ENCODE measurements around the gene MUC16.
A peak's percentile ranks its signal among the peaks of the same experiment; 100 is the strongest.
"Not testable (repeated sequence)": the region's sequence is repeated elsewhere in the genome, so short reads cannot be mapped to it uniquely, and the experiment has no call there.

The MUC16 gene

DNA sequence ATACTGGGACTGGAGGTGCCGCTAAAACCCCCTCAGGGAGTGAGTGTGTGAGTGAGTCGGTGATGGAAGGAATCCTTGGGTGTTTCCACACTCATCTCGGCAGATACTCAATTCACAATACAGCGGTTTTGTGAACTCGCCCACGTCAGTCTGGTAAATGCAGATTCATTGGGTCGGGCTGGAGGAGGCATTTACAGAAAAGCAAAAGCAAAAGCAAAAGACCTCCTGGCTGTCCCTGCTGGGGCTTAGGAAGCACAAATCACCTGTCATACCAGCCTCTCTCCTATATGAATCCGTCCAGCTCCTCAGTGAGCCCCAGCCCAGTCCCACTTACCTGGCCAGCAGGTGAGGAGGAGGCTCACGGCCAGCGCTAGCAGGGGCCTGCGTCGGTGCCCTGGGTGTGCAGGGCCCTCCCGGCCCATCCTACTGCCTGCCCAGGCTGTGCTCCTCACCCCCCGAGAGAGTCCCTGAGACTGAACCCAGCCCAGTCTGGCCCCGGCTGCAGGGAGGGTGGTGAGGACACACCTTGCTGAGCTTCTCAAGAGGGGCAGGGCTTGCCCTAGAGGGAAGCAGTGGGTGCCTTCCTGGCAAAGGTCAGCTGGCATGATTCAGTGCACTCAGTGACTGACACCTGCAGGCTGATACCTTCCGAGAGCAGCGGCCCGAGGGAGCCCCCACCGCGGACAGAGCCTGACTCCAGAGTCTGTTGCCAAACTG, at the start of gene MUC16:
Gene MUC16, minus strand, starts transcription at position 475 of the 717 bp plus-strand sequence.
- DNase-seq: peak; percentile 1

DNA sequence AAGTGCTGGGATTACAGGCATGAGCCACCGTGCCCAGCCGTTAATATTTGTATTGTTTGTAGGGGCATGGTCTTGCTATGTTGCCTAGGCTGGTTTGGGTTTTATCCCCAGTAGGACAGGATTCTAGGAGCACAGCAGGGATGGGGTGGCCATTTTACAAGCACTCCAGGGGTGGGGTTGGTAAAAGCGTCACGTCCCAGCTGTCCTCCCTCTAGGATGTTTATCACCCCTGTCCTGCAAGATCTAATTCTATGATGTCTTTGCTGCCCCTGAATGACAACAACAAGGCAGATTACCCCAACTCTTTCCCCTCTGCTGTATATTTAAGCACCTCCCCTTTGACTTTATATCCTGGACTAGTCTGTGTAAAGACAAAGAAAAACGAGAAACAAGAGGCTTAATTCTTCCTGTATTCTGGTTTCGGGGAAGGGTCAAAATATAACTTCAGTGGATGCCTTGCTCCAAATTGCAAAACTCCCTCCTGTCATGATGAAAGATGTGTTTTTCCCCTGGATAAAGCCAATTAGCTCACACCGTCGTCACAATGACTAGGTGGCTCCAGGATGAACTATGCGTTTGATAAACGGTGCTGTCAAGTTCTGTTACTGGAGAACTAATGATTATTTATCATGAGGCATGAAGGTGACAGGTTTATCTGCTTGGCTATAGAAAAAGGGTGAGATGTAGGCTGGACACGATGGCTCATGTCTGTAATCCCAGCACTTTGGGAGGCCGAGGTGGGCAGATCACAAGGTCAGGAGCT, 48.9 kb upstream of the MUC16 start:
- DNase-seq: peak; percentile 88

DNA sequence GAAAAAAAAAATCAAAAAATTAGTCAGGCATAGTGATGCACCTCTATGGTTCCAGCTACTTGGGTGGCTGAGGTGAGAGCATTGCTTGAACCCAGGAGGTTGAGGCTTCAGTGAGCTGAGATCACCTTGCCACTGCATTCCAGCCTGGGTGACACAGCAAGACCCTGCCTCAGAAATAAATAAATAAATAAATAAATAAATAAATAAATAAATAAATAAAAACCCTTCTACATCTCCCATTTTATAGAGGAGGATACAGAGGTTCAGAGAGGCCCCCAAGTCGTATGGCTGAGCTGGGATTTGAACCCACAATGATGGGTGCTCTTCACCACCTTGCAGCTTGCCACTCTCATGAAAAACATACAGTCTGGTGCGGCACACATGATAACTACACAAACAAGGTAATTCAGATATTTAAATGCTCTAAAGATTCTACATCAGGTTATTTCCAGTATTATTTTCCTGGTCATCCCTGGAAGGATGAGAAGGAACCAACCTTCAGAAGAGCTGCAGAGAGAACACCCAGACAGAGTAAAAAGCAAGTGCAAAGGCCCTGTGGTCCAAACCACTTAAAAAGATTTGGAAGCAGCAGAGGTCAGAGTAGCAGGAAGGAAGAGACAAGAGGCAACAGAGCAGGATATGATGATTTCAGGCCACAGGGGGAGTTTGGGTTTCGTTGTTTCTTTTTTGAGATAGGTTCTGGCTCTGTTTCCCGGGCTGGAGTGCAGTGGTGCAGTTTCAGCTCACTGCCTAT, 47.5 kb upstream of the MUC16 start:
- DNase-seq: no peak

DNA sequence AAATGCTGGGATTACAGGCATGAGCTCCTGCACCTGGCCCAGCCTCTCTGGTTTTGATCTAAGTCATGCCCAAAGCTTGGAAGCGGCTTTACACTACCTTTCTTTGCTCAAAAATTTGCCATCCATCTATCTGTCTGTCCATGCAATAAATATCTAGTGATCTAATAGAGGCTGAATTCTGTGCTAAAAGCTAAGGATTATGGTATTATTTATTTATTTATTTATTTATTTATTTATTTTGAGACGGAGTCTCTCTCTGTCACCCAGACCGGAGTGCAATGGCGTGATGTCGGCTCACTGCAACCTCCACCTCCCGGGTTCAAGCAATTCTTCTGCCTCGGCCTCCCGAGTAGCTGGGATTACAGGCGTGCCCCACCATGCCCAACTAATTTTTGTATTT, 45.9 kb upstream of the MUC16 start:
- DNase-seq: not testable (repeated sequence)

DNA sequence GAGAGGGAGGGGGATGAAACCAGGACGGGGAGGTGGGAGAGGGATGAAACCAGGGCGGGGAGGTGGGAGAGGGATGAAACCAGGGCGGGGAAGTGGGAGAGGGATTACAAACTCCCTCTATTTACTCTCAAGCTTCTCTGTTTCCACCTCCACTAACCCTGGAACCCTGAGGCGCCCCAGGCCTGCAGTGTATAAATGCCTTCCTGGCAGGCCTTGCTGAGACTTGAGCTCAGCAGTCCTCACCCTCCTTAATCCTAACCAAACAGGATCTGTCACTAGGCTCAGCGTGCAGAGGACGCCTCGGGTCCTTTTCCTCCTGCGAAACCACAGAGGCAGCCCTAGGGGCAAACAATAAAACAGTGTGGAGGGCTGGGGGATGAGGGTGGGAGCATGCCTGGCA, 44.6 kb upstream of the MUC16 start:
- DNase-seq: no peak

DNA sequence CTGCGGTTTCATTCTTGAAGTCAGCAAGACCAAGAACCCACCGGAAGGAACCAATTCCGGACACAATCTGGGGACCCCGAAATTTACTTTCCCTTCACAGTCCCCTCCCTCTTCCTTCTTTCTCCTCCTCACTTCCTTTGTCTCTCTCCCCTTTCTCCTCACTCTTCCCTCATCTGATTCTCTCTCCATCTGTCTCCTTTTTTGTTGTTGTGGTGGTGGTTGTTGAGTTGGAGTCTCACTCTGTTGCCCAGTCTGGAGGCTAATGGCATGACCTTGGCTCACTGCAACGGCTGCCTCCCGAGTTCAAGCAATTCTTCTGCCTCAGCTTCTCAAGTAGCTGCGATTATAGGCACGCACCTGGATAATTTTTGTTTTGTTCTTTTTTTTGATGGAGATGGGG, 44.0 kb upstream of the MUC16 start:
- DNase-seq: no peak

DNA sequence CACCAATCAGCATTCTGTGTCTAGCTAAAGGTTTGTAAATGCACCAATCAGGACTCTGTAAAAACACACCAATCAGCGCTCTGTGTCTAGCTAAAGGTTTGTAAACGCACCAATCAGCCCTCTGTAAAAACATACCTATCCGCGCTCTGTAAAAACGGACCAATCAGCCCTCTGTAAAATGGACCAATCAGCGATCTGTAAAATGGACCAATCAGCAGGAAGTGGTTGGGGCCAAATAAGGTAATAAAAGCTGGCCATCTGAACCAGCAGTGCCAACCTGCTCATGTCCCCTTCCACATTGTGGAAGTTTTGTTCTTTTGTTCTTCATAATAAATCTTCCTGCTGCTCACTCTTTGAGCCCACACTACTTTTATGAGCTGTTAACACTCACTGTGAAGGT, 43.5 kb upstream of the MUC16 start:
- DNase-seq: not testable (repeated sequence)

DNA sequence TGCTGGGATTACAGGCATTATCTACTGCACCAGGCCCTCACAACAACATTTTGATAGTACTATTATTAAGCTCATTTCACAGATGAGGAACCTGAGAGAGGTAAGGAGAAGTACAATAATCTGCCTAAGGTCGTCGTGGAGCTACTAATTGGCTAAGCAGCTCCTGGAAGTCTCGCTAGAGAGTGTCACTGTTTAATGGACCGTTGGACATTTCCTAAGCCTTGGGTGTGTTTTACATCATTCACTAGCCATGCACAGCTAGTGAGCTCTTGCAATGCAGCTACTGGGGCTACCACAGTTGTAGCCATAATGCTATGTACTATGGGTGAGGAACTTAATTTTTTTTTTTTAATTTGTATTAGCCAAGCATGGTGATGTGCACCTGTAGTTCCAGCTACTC, 42.7 kb upstream of the MUC16 start:
- DNase-seq: no peak

DNA sequence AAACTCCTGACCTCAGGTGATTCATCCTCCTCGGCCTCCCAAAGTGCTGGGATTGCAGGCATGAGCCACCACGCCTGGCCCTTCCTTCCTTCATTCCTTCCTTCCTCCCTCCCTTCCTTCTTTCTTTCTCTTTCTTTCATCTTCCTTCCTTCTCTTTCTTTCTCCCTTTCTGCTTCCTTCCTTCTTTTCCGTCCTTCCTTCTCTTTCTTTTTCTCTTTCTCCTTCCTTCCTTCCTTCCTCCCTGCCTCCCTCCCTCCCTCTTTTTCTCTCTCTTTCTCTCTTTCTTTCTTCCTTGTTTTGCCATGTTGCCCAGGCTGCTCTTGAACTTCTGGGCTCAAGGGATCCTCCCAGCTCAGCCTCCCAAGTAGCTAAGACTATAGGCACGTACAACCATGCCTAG, 36.5 kb upstream of the MUC16 start:
- DNase-seq: no peak

DNA sequence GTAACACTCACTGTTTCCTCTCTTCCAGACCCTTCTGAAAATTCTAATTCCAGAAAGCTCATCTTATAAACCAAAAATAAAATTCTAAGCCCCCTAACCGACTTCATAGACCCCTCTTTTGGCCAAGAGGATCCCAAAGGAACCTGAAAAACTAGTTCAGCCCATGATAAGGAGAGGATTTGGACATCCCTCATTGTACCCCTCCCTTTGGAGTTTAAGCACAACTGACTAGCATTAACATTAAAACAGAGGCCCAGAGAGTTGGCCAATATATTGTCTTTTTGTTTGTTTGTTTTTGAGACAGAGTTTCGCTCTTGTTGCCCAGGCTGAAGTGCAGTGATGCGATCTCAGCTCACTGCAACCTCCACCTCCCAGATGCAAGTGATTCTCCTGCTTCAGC, 34.2 kb upstream of the MUC16 start:
- no peak for DNase-seq

DNA sequence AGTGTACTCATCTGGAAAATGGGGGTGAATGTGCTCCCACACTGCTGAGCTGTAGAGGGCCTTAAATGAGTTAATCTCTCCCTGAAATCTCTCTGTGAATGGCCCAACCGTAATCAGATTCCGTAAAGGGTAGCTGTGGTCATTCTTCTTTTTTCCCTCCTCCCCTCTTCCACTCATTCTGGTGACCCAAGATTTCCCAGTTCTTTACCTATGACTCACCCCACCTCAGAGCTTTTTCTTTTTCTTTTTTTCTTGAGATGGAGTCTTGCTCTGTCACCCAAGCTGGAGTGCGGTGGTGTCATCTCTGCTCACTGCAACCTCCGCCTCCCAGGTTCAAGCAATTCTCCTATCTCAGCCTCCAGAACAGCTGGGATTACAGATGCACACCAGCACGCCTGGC, 33.3 kb upstream of the MUC16 start:
- DNase-seq: peak; percentile 48

DNA sequence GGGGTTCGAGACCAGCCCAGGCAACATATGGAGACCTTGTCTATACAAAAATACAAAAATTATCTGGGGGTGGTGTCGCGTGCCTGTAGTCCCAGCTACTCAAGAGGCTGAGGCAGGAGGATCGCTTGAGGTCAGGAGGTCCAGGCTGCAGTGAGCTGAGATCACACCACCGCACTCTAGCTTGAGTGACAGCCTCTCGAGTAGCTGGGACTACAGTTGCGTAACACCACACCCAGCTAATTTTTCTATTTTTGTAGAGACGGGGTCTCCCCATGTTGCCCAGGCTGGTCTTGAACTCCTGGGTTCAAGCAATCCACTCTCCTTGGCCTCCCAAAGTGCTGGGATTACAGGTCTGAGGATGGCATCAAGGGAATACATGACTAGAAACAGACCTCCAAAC, 30.8 kb upstream of the MUC16 start:
- DNase-seq: no peak

DNA sequence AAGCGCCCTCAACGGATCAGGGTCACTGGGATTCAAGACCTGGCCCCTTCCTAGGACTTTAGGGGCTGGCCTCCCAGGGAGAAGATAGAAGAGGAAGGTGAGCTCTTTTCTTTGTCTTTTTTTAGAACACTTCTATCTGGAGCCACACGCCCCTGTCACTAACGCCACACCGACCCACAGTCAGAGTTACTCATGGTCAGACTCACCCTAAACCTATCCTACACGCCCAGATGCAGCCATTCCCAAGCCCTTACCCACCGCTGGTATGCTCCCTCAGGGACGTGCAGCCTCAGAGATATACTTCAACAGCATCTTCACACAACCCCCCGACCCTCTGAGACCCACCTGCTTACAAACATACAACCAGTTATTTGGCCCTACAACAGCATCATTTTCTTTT, 29.9 kb upstream of the MUC16 start:
- DNase-seq: no peak

DNA sequence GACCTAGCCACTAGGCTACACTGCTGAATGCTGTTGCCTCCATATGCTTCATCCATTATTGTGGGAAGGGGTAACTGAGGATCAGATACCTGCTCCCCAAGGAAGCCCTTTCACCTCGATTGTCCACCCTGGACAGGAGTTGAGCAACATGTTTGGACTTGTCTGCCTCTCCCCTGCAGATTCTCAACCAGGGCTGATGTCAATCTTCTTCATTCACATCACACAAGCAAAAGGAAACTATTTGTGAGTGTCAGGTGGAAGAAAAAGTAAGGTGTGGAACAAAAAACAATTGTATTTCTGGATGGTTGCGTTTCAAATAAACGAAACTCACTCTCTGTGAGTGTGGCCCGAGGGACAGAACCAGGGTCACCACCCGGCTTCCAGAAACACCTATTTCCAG, 29.5 kb upstream of the MUC16 start:
- no peak for DNase-seq

DNA sequence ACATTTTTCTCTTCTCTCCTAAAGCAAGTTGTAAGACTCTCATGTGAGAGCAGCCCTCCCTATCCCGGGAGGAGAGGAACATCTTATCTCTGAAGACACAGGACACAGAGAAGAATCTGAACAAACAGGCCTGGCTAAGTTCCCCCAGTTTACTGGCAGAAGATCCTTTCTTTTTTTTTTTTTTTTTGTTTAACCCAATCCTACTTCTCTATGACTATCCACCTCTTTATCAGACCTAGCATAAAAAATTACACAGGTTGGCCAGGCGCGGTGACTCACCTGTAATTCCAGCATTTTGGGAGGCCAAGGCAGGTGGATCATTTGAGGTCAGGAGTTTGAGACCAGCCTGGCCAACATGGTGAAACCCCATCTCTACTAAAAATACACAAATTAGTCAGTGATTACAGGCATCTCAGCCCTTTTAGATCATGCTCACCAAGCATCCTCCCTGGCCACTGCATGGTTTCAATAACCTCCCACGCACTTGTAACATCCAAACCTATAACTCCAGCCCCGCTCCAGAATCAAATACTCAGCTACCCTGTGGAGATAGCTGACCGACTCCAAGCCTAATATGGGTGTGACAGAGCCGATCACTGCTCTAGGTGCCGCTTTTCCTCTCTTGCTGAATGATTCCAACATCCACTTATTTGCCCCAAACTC, 27.3 kb upstream of the MUC16 start:
- peak; percentile 10 for DNase-seq

DNA sequence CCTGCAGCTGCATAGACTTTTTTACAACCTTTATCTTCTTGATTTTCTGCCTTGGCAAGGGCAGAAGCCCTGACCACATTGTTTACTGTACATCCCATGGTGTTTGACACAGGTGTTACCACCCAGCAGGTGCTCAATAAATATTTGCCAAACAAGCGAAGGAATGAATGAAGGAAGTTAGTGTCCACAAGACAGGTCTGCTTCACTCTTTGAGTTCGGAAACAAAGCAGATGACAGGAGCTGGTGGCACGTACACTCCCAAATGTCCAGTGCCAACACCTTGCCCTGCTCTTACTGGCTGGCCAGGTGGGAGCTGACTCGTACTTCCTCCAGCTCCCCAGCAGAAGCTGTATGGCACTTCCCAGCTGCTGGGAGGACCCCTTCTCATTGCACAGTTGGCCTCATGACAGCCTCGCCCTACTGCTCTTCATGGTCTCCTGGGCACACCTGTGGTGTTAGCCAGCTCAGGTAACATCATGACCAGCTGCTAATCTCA, 22.0 kb upstream of the MUC16 start:
- DNase-seq: no peak

DNA sequence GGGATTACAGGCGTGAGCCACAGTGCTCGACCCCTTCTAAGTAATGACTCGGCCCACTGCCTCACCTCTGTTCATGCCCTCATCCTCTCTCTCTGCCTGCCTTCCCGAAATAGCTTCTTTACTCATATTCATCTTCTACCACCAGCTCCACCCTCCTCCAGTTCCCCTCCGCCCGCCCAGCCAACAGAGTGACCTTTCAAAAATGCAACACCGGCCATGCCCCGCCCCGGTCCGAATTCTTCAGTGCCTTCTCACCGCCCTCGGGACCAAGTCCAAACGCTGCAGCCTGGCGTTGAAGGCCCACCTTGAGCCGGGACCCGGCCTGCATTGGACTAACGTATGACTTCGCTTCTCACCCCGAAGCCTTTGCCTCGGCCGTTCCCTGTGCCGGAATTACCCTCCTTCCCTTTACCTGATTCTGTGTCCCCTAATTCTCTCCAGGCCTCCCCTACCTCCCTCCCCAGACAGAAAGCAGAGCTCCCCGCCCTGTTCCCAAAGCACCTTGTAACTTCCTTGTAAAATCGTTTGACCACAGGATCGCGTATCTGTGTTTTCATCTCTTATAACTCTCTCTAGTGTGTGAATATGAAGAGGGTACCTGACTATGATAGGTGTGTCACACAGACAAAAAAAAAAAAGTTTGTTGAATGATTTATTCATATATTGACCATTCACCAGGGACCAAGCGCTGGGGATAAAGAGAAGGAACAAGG, 8.1 kb upstream of the MUC16 start:
- peak; percentile 94 for DNase-seq

DNA sequence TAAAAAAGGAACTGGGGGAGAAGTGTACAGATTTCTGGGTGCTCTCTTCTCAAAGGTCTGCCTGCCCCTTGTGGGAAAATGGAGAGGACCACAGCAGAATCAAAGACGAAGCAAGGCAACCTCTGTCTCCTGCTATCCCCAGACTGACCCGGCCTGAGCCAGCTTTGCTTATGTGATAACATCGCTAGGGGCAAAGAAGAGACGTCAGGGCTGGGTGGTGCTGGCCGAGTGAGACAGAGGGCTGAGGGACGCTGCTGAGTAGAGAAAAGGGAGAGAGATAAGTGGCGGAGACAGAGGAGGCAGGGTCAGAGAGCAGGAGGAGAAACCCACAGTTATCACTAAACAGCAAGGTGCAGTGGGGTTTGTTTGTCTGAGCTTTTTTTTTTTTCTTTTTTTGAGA, 4.6 kb upstream of the MUC16 start:
- peak; percentile 3 for DNase-seq

DNA sequence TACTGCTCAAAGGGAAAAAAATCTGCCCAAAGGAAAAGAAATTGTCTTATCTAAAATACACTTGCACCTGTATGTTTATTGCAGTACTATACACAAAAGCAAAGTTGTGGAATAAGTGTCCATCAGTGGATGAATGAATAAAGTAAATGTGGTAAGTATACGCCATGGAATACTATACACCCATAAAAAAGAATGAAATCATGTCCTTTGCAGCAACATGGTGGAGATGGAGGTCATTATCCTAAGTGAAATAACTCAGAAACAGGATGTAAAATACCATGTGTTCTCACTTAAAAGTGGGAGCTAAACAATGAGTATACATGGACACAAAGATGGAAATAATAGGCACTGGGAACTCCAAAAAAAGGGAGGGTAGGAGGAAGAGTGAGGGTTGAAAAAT, 3.8 kb upstream of the MUC16 start:
- DNase-seq: no peak

DNA sequence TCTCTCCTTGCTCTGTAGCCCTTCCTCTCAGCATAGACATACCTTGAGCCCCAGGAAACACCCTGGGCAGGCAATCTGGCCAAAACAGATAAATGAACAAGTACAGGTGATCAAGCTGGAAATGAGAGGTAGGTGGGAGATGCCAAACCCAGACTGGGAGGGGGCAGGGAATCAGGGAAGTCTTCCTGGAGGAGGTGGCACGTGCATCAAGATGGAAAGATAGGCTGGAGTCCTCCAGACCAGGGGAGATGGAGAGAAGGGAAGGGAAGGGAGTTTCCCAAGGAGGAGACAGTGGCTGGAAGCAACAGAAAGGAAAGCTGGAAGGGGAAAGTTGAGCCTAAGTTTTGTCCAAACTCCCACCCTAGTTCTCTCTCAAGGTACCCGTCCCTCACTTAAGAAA, 1.7 kb upstream of the MUC16 start:
- DNase-seq: no peak

DNA sequence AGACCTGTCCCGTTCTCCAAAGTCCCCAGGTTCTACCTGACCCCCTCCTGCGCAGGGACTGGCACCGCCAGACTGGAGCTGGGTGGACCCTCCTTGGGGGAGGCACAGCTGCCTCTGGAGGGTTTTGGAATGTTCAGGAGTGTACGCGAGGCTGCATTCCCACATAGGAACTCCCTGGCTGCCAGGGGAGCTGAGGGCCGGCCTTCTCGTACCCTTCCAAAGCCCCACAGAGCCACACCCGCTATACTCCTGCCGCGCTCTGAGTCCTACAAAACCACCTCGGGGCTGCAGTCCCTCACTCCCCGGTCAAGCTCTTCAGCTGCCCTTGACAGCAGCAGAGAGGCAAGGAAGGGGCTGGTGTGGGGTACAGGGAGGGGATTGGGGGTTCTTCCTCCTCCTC, 484 bp upstream of the MUC16 start:
- DNase-seq: no peak

DNA sequence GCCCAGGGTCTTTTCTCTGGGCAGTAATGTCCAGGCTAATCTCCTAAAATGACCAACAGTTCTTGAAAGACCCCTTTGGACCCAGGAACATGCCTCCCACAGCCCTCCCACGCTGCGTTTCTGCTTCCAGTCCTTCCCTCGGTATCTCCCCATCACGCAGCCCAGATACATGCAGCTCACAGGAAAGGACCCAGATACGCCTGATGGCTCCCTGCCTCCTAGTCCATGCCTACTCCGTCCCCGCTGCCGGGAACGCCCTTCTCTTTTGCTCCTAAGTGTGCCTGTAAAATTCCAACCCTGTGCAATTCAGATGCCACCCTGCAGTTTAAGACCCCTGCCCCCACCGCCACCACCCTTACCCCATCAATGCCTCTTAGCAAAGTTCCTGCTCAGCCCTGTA, 778 bp downstream of the MUC16 start:
- DNase-seq: no peak

DNA sequence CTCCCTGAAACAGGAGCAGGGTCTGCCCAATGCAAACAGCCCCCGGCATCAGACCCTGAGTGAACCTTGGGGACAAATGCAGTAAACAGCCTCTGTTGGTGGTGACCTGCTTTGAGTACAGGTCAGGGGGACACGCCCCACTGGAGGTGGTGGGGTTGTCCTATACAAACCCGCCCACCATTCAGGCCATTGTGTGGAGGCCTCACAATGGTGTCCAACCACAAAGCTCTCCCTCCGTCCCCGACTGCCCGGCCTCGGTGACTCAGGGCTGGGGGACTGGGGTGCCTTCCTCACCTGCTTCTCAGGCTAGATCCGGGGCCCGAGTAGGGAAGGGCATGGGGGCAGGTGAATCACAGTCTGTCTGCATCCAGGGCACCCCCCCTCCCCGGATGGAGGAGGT, 1.5 kb downstream of the MUC16 start:
- no peak for DNase-seq
